HG03025 (cell line): Measurements from ENCODE around the gene DUSP28.

ENCODE experiments used
- ATAC-seq: cut with Tn5 transposase; IDR thresholded peaks from one replicate; pipeline ENCODE4 v1.9.1; 2021; ENCODE audit warnings: mild to moderate bottlenecking, moderate library complexity; ENCODE audit not compliant: unreplicated experiment, low FRiP score

The DUSP28 gene

DNA sequence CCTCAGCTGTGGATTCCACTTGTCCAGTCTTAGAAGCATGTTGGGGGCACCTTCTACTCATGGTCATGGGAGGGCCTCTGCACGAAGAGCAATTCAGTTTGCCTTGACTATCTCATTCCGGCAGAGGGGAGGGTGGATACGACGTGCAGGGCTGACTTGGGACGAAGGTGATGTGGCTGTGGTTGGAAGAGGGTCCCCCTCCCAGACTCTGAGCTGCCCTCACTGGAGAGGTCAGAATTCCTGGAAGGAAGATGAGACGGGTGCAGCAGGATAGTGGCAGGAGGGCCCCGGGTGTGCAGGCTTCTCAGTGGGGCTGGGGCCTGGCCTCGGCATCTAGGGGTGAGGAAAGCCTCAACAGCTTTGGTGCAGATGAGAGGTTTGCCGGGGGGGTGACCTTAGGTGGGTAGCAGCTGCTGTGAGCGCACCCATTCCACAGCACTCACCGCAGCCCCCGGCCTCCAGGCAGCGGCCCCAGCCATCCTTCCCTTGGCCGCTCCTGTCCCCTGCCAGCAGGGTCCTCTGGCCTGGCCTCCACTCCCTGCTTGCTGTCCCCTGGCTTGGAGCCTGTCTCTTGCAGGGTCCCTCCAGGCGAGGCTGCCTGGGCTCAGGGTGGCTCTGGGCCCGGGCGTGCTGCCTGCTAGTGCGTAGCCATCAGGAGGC is 11.3 kb downstream of the DUSP28 start:
- no peak for ATAC-seq

DNA sequence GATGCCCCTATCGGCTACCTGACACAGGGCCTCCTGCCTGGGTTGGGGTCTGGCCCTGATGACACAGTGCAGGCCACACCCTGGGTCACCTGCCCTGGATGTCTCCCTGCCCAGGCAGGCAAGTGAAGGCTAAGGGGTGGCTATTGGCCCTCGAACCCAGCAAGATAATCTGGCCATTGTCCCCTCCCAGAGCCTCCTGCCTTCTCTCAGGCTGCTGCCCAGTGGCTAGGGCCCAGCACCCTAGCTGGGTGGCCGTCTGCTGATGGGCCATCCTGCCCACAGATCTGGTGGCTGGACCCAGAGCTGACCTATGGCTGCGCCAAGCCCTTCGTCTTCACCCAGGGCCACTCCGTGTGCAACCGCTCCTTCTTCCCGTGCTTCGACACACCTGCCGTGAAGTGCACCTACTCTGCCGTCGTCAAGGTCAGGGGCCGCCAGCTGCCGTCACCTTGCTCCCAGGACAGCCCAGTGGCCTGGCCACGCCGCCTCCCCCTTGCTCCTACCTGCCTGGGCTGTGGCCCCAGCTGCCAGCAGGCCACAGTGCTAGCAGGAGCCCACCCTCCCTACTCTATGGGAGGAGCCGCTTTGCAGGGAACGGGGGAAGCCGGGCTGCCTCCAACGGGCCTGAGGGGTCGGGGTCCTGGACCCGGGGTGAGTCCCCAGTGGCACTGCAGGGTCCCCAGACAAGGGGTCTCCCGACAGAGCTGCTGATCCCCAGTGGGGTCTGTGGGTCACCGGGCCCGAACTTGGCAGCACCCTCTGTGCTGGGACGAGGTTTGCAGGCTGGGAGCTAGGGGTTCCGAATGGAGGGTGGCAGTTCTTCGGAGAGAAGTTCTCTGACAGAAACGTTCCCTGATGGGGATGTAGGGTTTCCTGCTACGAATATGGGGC is 12.2 kb downstream of the DUSP28 start:
- ATAC-seq, result no peak

DNA sequence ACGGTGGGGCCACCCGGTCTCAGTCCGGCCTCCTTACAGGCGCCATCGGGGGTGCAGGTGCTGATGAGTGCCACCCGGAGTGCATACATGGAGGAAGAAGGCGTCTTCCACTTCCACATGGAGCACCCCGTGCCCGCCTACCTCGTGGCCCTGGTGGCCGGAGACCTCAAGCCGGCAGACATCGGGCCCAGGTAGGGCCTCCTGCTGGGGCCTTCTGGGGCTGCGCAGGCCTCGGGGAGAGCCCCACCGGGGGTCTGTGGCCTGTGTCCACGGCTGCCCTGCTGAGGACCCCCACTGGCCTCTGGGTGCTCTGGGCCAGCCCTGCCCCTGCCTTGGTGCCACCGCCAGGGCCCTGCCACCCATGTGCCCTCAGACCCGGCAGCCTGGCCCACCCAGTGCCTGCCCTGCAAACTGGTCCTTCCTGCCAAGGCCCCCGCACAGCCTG is 12.9 kb downstream of the DUSP28 start:
- no peak for ATAC-seq

DNA sequence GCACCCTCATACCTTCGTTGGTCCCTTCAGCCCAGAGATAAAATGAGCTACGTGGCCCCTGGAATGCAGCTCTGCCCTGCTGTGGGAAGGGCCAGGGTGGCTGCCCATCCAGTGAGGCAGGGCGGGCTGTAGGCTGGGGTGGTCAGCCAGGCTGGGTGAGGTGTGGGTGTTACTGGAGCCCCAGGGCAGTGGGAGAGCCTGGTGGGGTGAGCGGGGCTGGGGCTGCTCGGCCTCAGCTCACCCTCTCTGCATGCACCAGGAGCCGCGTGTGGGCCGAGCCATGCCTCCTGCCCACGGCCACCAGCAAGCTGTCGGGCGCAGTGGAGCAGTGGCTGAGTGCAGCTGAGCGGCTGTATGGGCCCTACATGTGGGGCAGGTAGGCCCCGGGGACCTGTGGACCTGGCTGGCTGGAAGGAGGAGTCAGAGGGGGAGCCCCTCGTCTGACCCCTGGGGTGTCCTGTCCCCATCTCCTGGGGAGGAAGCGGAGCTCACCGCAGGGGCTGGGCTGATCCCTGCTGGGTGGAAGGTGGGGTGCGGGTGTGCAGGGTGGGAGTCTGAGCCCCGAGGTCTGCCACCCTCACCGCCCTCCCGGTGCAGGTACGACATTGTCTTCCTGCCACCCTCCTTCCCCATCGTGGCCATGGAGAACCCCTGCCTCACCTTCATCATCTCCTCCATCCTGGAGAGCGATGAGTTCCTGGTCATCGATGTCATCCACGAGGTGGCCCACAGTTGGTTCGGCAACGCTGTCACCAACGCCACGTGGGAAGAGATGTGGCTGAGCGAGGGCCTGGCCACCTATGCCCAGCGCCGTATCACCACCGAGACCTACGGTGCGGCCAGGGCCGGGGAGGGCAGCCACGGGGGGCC is 13.6 kb downstream of the DUSP28 start:
- ATAC-seq, result no peak

DNA sequence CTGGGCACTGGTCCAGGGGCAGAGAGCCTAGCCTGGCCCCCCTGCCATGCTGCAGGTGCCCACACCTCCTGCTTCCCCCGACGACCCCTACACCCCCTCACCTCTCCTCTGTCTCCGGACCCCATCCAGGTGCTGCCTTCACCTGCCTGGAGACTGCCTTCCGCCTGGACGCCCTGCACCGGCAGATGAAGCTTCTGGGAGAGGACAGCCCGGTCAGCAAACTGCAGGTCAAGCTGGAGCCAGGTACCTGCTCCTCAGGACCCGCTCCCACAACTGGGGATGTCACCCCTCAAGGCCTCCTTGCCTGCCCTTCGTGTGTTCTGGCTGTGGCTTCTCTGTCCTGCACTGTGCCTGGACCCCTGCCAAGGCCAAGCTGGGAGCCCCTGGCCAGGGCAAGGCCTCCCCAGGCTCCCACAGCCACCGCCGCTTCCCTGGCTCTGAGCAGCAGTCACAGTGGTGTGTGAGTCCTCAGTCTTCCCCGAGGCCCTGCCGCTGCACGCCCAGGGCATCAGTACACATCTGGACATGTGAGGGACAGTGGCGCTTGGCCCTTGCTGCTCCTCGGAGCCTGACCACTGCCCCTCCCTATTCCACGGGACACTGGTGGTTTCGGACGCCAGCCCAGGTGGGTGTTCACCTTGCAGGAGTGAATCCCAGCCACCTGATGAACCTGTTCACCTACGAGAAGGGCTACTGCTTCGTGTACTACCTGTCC is 14.4 kb downstream of the DUSP28 start:
- no peak for ATAC-seq

DNA sequence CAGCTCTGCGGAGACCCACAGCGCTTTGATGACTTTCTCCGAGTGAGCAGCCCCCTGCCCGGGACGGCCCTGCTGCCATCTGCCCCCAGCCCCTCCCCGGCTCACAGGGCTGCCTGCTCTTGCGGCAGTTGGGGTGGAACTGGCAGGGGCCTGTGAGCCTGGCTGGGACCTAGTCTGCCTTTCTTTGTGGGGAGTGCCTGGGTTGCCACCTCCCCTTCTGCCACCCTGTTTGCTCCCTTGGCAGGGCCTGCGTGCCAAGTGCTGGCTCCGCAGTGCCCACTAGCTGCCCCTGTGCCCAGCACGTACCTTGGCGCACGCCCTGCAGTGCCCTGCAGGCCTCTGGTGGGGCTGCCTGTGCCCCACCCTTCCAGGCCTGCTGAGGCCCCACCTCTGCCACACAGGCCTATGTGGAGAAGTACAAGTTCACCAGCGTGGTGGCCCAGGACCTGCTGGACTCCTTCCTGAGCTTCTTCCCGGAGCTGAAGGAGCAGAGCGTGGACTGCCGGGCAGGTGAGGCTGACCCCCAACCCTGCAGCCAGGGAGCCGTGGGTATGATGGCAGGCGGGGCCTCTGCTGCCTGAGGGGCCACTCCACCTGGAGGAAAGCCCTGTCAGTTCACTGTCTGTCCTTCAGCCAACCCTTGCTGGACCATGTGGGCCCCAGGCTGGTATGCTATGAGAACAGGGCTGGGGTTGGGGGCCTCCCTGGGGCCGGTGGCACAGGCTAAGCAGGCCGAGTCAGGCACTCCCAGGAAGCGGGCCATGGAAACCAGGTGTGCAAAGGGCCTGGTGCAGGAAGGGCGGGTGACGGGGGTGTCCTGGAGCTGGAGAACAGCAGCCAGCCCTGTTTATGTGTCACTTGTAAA is 15.2 kb downstream of the DUSP28 start:
- ATAC-seq, result no peak

DNA sequence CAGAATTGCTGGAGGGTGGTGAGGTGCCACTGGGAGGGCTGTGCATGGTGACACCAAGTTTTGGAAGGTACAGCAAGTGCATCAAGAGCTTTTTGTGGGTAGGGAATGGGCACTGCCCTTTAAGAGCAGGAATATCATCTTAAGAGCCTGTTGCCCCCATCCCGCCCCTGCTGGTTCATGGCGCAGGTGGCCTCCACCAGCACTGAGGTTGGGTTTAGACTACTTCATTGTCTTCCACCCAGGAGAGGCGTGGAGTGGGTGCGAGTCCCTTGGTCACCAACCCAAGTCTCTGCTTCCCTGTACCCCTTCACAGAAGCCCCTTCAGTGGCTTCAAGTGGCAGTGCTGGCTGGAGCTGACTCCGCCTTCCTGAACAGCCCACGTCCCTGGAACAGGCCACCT is 15.9 kb downstream of the DUSP28 start:
- ATAC-seq, result no peak

DNA sequence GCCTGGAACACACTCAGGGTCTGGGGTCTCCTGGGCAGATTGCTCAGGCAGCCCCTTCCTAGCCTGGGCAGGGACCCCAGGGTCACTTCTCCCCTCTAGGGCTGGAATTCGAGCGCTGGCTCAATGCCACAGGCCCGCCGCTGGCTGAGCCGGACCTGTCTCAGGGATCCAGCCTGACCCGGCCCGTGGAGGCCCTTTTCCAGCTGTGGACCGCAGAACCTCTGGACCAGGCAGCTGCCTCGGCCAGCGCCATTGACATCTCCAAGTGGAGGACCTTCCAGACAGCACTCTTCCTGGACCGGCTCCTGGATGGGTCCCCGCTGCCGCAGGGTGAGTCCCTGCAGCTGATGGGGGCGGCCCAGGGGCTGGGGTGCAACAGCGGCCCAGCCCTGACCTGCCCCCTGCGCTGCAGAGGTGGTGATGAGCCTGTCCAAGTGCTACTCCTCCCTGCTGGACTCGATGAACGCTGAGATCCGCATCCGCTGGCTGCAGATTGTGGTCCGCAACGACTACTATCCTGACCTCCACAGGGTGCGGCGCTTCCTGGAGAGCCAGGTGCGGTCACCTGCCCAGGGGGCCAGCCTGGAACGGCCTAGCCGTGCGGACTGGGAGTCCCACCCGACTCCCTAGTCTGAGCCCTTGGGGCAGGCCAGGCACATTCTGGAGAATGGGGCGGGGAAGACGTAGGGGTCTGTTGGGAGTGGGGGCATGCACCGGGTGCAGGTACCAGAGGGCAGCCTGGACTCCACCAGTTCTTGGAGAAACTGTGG is 16.5 kb downstream of the DUSP28 start:
- ATAC-seq, result no peak

DNA sequence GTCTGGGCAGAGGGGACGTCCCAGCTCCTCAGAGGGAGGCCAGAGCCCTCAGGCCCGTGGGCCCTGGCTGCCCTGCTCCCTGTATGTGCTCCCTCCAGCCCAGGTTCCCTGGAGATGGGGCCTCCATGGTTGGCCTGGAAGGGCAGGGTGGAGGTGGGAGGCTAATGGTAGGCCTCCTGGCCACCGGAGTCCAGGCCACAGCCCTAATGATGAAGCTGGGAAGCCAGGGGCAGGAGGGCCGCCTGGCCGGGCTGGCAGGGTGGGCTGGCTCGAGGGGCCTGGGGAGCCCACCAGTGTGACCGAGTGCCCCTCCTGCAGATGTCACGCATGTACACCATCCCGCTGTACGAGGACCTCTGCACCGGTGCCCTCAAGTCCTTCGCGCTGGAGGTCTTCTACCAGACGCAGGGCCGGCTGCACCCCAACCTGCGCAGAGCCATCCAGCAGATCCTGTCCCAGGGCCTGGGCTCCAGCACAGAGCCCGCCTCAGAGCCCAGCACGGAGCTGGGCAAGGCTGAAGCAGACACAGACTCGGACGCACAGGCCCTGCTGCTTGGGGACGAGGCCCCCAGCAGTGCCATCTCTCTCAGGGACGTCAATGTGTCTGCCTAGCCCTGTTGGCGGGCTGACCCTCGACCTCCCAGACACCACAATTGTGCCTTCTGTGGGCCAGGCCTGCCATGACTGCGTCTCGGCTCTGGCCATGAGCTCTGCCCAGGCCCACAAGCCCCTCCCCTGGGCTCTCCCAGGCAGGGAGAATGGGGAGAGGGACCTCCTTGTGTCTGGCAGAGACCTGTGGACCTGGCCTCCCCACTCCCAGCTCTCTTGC is 17.3 kb downstream of the DUSP28 start:
- no peak for ATAC-seq

DNA sequence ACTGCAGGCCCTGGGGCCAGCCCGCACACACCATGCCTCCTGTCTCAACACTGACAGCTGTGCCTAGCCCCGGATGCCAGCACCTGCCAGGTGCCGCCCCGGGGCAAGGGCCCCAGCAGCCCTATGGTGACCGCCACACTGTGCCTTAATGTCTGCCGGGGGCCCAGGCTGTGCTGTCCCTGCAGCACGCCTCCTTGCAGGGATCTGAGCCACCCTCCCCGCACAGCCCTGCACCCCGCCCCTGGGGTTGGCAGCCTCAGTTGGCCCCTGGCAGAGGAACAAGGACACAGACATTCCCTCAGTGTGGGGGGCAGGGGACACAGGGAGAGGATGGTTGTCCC is 17.9 kb downstream of the DUSP28 start:
- ATAC-seq, result no peak

DNA sequence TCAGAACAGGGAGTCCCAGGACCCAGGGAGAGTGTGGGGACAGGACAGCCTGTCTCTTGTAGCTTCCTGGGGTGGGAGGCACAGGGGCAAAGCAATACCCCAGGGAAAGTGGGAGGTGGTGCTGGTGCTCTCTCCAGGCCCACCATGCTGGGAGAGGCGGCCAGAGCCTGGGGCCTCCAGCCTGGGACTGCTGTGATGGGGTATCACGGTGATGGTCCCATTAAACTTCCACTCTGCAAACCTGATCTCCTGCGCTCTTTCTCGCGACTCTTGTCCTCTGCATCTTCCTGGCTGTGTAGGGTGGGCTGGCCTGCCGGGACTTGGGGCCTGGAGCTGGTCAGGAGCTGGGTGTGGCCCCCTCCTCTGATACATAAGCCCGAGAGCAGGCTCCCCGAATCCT is 18.3 kb downstream of the DUSP28 start:
- no peak for ATAC-seq

DNA sequence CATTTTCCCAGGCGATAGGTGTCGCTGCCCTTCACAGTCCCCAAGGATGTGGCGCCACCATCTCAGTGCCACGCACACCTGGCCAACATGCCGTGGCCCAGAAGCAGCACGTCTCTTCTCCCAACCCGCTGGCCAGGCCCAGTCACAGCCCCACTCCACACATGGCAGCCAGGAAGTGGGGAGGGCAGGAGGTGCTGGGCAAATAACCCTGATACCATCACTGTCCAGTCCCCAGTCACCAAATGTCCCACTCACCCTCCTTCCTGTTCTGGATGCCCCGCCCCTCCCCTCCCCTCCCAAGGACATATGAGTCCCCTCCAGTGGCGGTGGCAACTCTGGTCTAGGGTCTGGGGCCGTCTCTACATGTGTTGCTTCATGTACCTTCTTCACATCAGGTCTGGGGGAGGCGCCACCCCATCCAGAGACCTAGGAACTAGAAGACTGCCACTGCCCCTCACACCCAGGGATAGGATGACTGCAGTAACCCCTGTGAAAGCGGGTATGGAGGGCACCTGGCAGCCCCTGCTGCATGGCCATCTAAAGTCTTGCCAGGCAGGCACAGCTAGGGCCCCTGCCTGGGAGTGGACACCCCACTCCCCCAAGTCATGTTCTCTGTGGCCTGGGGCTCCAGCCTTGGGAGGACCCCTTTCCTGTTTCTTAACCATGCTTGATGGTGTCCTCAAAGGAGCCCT is 19.1 kb downstream of the DUSP28 start:
- ATAC-seq, result no peak

DNA sequence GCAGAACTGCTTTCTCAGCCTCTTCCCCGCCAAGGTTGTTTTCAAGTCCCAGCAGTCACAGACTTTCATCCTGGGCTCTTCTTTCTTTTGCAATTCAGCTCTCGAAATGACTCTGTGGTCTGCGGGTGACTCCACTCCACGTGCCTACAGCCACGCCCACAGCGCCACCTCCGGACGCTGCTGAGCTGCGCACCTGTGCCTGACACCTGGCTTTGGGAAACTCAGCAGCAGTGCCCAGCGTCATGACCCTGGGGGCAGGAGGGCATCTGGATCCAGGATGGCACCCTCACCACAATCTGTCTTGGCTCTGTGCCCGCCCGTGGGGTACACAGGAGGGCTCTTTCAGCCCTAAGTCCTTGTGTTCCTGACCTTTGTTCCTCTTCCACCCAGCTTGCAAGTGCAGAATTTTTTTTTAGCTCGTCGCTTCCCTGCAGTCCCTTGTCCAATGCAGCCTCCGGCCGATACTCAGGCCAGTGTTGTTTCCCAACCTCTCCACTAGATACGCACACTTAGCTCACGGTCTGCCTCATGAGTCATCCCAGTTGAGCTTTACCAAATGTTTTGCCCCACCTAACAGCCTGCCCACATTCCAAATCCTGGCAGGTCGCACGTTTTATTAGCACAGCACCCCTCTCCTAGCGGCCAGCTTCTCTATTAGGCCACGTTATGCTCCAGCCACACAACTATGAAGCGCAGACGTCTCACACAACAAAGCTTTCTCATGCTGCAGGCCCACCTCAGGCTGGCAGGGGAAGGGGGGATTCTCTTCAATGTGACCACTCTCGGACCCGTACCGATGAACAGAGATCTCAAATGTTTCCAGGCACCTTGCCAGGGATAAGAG is 19.8 kb downstream of the DUSP28 start:
- ATAC-seq, result no peak

DNA sequence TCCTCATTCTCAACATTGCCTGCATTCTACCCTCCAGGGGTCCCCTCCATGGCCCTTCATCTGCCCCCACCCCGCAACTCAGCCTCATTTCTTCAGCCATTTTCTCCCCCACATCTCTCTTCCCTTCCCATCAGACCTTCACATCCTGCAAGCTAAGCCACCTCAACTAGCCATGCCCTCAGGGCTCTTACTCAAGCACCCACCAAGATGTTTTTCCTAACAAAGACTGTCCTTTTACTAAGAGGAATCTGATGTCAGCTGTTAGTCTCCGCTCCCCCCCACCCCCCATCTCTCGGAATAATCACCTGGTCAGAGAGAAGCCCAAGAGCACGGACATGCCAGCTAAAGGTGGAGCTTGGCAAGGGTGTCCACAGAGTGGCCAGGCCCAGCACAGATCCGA is 21.7 kb downstream of the DUSP28 start:
- no peak for ATAC-seq

DNA sequence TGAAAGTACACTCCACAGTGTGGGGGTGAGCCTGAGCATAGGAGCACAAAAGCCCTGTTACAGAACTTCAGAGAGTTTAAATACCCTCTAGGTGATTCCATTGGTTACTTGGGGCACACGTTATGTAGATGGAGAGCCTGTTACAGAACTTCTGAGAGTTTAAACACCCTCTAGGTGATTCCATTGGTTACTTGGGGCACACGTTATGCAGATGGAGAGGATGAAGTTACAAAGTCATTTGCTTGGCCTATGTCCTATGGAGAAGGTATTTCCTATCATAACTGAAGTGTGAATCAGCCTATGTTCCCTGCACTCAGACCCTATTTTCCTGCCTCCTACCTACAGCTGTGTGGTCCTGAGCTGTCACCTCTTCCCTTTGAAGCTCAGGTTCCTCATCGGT is 22.6 kb downstream of the DUSP28 start:
- ATAC-seq, result no peak

DNA sequence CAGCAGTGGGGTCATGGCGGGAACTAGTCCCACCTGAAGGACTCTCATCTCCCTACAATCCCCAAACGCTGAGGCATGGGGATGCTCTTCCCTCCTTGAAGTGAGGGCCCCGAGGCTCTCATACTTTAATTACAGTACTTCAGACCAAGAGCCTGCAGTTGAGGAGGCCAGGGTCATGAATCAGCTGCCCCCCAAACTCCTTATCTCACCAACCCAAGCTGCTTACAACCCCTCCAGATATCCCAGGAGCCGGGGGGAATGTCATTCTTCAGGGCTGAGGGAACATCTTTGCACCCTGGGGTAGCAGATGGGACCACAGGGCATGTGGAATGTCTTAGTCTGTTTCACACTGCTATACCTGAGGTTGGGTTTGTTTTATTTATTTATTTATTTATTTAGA is 23.6 kb downstream of the DUSP28 start:
- no peak for ATAC-seq
